Parathyroid adenoma (tissue), 2 donors: ENCODE results near the gene TANC2.

Experiments used
- H2AFZ ChIP-seq: fragments of 300-600 bp; sonication (generic); one replicate; pipeline ENCODE4 v1.7.0; 2017; ENCODE audit warnings: antibody characterized with exemption, mild to moderate bottlenecking
- H3K27ac ChIP-seq: fragments of 300-600 bp; sonication (generic); one replicate; pipeline ENCODE4 v1.7.0; 2017
- H3K27me3 ChIP-seq: fragments of 300-600 bp; sonication (generic); one replicate; pipeline ENCODE4 v1.7.0; 2017; ENCODE audit warnings: low read length; ENCODE audit not compliant: control insufficient read depth, insufficient read depth
- H3K36me3 ChIP-seq: fragments of 300-600 bp; sonication (generic); one replicate; pipeline ENCODE4 v1.7.0; 2017; ENCODE audit warnings: low read length; ENCODE audit not compliant: control insufficient read depth, insufficient read depth
- H3K4me1 ChIP-seq: fragments of 300-600 bp; sonication (generic); one replicate; pipeline ENCODE4 v1.7.0; 2017; ENCODE audit warnings: control low read depth
- H3K4me2 ChIP-seq: fragments of 300-600 bp; sonication (generic); one replicate; pipeline ENCODE4 v1.7.0; 2017; ENCODE audit warnings: low read length
- H3K4me3 ChIP-seq: fragments of 300-600 bp; sonication (generic); one replicate; pipeline ENCODE4 v1.7.0; 2017; ENCODE audit warnings: low read depth, low read length
- H3K79me2 ChIP-seq: fragments of 300-600 bp; sonication (generic); one replicate; pipeline ENCODE4 v1.7.0; 2017; ENCODE audit warnings: control low read depth
- H3K9ac ChIP-seq: fragments of 300-600 bp; sonication (generic); one replicate; pipeline ENCODE4 v1.7.0; 2017; ENCODE audit warnings: mild to moderate bottlenecking
- H3K9me3 ChIP-seq: fragments of 300-600 bp; sonication (generic); one replicate; pipeline ENCODE4 v1.7.0; 2017; ENCODE audit warnings: low read length; ENCODE audit not compliant: control insufficient read depth
- CTCF ChIP-seq: fragments of 300-600 bp; sonication (generic); IDR thresholded peaks from one replicate; pipeline ENCODE4 v1.7.0; 2017; ENCODE audit warnings: antibody characterized with exemption, mild to moderate bottlenecking
- donor health status: primary hyperparathyroidism.

TANC2 gene

GRCh38 chr17:62965686-62966425, at the start of gene TANC2:
Gene TANC2, plus strand, starts transcription at chr17:62966235. Its CDS starts 43,325 bp downstream, at chr17:63009560.
- no peak for TF ChIP-seq CTCF
- Histone ChIP-seq H2AFZ (peak within 1 kb of the TSS; percentile 85), H3K4me1 (peaks cover 6% of the 10 kb centered on the region), H3K4me2 (peak within 1 kb of the TSS; percentile 82), H3K27me3 (no peaks in the 10 kb centered on the region), H3K9me3 (no peaks in the 10 kb centered on the region), H3K4me3 (peak within 1 kb of the TSS; percentile 79), H3K79me2 (peaks cover 16% of the 10 kb centered on the region), H3K27ac (peak within 1 kb of the TSS; percentile 83), H3K36me3 (no peaks in the 10 kb centered on the region), H3K9ac (peak within 1 kb of the TSS; percentile 68)

GRCh38 chr17:62916684-62917571, 49.1 kb upstream of the TANC2 start:
- Histone ChIP-seq H3K4me2 (no peak overlapping the region), H2AFZ (no peak overlapping the region), H3K79me2 (no peaks in the 10 kb centered on the region), H3K4me1 (no peaks in the 10 kb centered on the region), H3K36me3 (no peaks in the 10 kb centered on the region), H3K9ac (no peak overlapping the region), H3K27me3 (no peaks in the 10 kb centered on the region), H3K4me3 (no peak overlapping the region), H3K27ac (no peak overlapping the region), H3K9me3 (no peaks in the 10 kb centered on the region)
- no peak for TF ChIP-seq CTCF

- Histone ChIP-seq H3K4me3 (no peak overlapping the region), H3K4me1 (no peaks in the 10 kb centered on the region), H3K4me2 (no peak overlapping the region), H3K27me3 (no peaks in the 10 kb centered on the region), H3K9me3 (no peaks in the 10 kb centered on the region), H2AFZ (no peak overlapping the region), H3K27ac (no peak overlapping the region), H3K36me3 (no peaks in the 10 kb centered on the region), H3K9ac (no peak overlapping the region), H3K79me2 (no peaks in the 10 kb centered on the region)
- no peak for TF ChIP-seq CTCF
Measured at GRCh38 chr17:62919388-62919787, 46.6 kb upstream of the TANC2 start.

- TF ChIP-seq CTCF: no peak
- no peak overlapping the region for H2AFZ ChIP-seq
Measured at GRCh38 chr17:62920300-62920699, 45.7 kb upstream of the TANC2 start.

More at GRCh38 chr17:62920300-62920699, 45.7 kb upstream of the TANC2 start:
- H3K4me3 ChIP-seq: no peak overlapping the region
- no peak overlapping the region for H3K4me2 ChIP-seq
- H3K9me3 ChIP-seq: no peaks in the 10 kb centered on the region
- H3K27ac ChIP-seq: no peak overlapping the region
- no peaks in the 10 kb centered on the region for H3K36me3 ChIP-seq
- no peaks in the 10 kb centered on the region for H3K79me2 ChIP-seq
- no peaks in the 10 kb centered on the region for H3K4me1 ChIP-seq
- H3K9ac ChIP-seq: no peak overlapping the region
- no peaks in the 10 kb centered on the region for H3K27me3 ChIP-seq
